ENCODE measurements around the gene KCNIP4.

Gene KCNIP4

GRCh38 chr4:20829617-20830357 lies 1118.8 kb downstream of the KCNIP4 start:
- no peak for DNase-seq (ENCODE audit: low spot score)
- TF ChIP-seq CTCF (IDR thresholded peaks at IDR 0.05; ENCODE audit: borderline replicate concordance, control extremely low read depth, extremely low read depth, insufficient read depth, missing control alignments) = no peak
- in situ Hi-C loops (cut with MboI; ENCODE audit: low sequenced_read_pairs, unreplicated experiment) = no loop called here

GRCh38 chr4:20825505-20825904 lies 1123.1 kb downstream of the KCNIP4 start:
- in situ Hi-C loops (cut with MboI; ENCODE audit: low sequenced_read_pairs, unreplicated experiment) = no loop called here
- DNase-seq (ENCODE audit: low spot score) = no peak
- TF ChIP-seq CTCF (IDR thresholded peaks at IDR 0.05; ENCODE audit: borderline replicate concordance, control extremely low read depth, extremely low read depth, insufficient read depth, missing control alignments) = no peak

GRCh38 chr4:20816287-20816686 lies 1132.3 kb downstream of the KCNIP4 start:
- no peak for TF ChIP-seq CTCF (IDR thresholded peaks at IDR 0.05; ENCODE audit: borderline replicate concordance, control extremely low read depth, extremely low read depth, insufficient read depth, missing control alignments)
- DNase-seq (ENCODE audit: low spot score) = no peak
- in situ Hi-C loops (cut with MboI; ENCODE audit: low sequenced_read_pairs, unreplicated experiment) = no loop called here

GRCh38 chr4:20813700-20814099 lies 1134.9 kb downstream of the KCNIP4 start:
- DNase-seq (ENCODE audit: low spot score) = no peak
- in situ Hi-C loops (cut with MboI; ENCODE audit: low sequenced_read_pairs, unreplicated experiment) = no loop called here
- TF ChIP-seq CTCF (IDR thresholded peaks at IDR 0.05; ENCODE audit: borderline replicate concordance, control extremely low read depth, extremely low read depth, insufficient read depth, missing control alignments) = no peak

- TF ChIP-seq CTCF (IDR thresholded peaks at IDR 0.05; ENCODE audit: borderline replicate concordance, control extremely low read depth, extremely low read depth, insufficient read depth, missing control alignments) = no peak
- DNase-seq (ENCODE audit: low spot score) = no peak
- in situ Hi-C loops (cut with MboI; ENCODE audit: low sequenced_read_pairs, unreplicated experiment) = no loop called here
These were observed 1138.8 kb downstream of the KCNIP4 start for GRCh38 chr4:20809812-20810211.

GRCh38 chr4:20805716-20806115 lies 1142.9 kb downstream of the KCNIP4 start:
- TF ChIP-seq CTCF (IDR thresholded peaks at IDR 0.05; ENCODE audit: borderline replicate concordance, control extremely low read depth, extremely low read depth, insufficient read depth, missing control alignments) = no peak
- DNase-seq (ENCODE audit: low spot score) = no peak
- in situ Hi-C loops (cut with MboI; ENCODE audit: low sequenced_read_pairs, unreplicated experiment) = no loop called here
